ENCODE data around the gene TLCD2. TPM values are rescaled to one million over a fixed set of nuclear protein-coding genes. Genes with fewer than 3 reads are reported as not detected.
A peak's percentile ranks its signal among the peaks of the same experiment; 100 is the strongest.

The TLCD2 gene
- total and polyA plus RNA-seq, 9 of the 15 experiments (the other 6 are each of a cell fraction or from before 2014, with no cell fraction given): 0.10 to 0.89 (median 0.58) TPM

- TF ChIP-seq L3MBTL2 (IDR thresholded peaks at IDR 0.05) (peak; percentile 31; the same call in 1 of the 2 replicates), DPF2 (IDR thresholded peaks at IDR 0.05) (peak; percentile 34; the same call in 1 of the 2 replicates), EHMT2 (IDR thresholded peaks at IDR 0.05) (0 out of 2 replicates have a peak, but pooled peaks have one; percentile 13), CUX1 (CRISPR knock-in tag; IDR thresholded peaks at IDR 0.05) (no peak), TRIM24 (IDR thresholded peaks at IDR 0.05) (peak in 1 of 2 experiments; percentile 11; a peak in 1 of 4 replicates), IRF2 (CRISPR knock-in tag; IDR thresholded peaks at IDR 0.05) (no peak), IRF9 (tag; IDR thresholded peaks at IDR 0.05) (no peak), CBFA2T2 (conservative IDR thresholded peaks at IDR 0.05) (no peak), MEIS2 (IDR thresholded peaks at IDR 0.05; ENCODE audit: partially characterized antibody) (peak; percentile 27), MIER1 (IDR thresholded peaks at IDR 0.05; ENCODE audit: low read depth) (no peak), BCLAF1 (IDR thresholded peaks at IDR 0.05; ENCODE audit: borderline replicate concordance in 1 of 2, control insufficient read depth in 1 of 2, low read depth in 2 of 2, low read length in 1 of 2) (no peak)
Observed at GRCh38 chr17:1755827-1756262, 45.7 kb upstream of the TLCD2 start (continued).
